Measurements from ENCODE around the gene OR2L13.
"Not testable (repeated sequence)": the region's sequence is repeated elsewhere in the genome, so short reads cannot be mapped to it uniquely, and the experiment has no call there.

The OR2L13 gene, protein sequence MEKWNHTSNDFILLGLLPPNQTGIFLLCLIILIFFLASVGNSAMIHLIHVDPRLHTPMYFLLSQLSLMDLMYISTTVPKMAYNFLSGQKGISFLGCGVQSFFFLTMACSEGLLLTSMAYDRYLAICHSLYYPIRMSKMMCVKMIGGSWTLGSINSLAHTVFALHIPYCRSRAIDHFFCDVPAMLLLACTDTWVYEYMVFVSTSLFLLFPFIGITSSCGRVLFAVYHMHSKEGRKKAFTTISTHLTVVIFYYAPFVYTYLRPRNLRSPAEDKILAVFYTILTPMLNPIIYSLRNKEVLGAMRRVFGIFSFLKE
- total RNA-seq: 0 reads per million in 2 donors

DNA sequence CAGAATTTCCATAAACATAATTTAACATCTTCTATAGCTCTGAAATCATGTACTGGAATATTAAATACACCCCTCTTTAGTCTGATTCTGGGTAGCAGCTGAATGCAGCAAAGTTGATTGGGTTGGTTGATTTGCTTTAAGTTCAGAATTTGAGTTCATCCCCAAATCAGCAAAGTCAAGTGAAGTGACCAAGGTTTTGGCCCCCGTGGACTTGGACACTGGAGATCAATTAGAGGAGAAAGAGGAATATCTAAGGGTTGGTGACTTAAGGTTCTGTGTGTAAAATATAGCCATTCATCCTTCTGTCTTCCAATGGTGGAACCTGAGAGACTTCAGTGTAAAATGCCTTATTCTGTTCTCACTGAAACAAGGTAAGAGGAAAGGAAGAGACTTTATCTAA is at the start of gene OR2L13:
Gene OR2L13 (plus strand): TSS at position 301 of the 400 bp plus-strand sequence. CDS start 4,192 bp downstream, outside the sequence.
- DNase-seq: no peak

DNA sequence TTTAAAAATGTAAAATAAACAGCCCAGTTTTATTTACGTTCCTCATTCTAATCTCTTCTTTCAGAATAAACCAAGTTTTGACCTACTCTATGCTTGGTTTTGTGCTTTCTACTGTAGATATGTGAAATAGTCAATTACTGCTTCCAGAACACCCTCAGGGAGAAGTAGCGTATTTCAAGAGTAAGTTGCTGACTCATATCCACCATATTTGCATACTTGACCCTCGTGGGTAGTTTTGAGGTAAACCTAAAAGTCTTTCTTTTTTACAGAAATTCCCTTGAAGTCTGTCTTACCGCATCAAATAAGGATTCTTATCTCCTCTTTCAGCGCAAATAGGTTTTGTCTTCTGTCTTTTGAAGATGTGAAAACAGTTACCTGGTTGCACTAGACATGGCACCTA is 49.8 kb upstream of the OR2L13 start:
- DNase-seq: no peak

DNA sequence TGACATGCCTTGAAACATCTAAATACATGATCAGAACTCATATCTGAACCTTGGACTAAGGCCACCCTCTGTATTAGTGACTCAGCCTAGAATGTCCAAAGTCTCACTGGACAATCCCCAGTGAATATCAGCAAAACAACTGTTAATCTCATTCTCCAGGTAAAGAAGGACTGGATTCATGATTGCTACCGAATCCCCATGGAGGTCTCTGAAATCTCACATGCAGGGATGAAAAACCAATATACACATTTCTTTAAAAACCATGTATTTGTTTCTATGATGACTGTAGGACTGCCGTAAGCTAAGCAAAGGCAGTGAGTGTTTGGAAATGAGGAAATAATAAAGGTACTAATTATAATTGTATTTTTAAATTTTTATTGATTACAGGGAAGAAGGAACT is 48.4 kb upstream of the OR2L13 start, which contains the start of gene OR2L3:
Gene OR2L3 (plus strand): TSS at position 301 of the 400 bp plus-strand sequence. CDS start 13,846 bp downstream, outside the sequence.
- DNase-seq: no peak

DNA sequence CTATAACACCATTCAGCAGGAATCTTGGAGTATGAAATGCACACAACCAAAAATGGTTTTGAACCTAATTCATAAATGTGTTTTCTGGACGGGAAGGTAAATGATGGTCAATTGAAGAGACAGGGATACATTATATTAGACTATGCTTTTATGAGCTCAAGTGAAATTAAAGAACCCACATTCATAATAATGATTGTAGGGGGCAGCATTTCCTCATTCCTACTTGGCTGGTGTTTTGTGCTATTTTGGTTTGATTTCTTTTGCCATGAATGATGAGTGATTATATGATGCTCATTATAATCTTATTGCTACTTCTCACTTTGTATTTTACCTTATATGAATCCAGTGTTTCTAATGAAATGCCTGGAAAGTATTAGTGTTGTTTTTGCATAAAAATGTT is 48.0 kb upstream of the OR2L13 start:
- no peak for DNase-seq

DNA sequence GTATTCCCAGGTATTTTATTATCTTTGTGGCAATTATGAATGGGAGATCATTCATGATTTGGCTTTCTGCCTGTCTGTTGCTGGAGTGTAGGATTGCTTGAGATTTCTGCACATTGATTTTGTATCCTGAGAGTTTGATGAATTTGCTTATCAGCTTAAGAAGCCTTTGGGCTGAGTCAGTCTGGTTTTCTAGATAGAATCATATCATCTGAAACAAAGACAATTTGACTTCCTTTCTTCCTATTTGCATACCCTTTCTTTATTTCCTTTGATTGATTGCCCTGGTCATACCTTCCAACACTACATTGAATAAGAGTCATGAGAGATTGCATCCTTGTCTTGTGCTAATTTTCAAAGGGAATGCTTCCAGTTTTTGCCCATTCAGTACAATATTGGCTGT is 40.3 kb upstream of the OR2L13 start:
- DNase-seq: no peak

DNA sequence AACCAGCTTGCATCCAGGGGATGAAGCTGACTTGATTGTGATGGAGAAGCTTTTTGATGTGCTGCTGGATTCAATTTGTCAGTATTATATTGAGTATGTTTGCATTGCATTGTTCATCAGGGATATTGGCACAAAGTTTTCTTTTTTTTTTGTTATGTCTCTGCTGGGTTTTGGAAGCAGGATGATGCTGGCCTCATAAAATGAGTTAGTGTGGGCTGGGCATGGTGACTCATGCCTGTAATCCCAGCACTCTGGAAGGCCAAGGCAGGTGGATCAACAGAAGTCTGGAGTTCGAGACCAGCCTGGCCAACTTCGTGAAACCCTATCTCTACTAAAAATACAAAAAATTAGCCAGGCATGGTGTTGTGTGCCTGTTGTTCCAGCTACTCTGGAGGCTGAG is 39.7 kb upstream of the OR2L13 start:
- DNase-seq: no peak

DNA sequence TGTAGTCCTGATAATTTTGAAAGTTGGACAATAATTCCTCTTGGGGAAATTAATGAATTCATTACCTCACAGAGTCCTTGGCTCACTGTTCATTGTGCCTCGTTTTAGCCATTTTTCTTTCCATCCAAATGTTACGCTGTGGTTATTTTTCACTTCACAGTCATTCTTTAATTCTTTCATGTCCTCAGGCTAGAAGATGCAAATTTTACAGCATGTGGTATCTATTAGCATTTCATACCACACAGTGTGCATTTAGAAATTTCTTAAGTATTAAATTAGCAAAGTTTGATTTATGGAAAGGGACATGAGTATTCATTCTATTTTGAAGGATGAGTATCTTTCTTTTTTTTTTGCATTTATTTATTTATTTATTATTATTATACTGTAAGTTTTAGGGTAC is 29.9 kb upstream of the OR2L13 start:
- DNase-seq: no peak

DNA sequence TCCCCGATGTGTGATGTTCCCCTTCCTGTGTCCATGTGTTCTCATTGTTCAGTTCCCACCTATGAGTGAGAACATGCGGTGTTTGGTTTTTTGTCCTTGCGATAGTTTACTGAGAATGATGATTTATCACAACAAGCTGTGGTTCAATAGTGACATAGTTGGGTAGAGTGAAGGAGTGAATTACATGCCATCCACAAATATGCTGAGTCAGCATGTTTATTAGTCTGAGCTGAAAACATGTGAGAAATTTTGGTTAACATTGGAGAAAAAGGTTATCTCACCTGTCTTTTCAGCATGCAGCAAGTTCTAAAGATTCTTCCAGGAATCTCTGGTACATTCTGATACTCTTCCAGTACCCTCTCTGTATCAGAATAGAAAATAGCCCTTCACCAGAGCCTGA is 29.4 kb upstream of the OR2L13 start:
- no peak for DNase-seq

DNA sequence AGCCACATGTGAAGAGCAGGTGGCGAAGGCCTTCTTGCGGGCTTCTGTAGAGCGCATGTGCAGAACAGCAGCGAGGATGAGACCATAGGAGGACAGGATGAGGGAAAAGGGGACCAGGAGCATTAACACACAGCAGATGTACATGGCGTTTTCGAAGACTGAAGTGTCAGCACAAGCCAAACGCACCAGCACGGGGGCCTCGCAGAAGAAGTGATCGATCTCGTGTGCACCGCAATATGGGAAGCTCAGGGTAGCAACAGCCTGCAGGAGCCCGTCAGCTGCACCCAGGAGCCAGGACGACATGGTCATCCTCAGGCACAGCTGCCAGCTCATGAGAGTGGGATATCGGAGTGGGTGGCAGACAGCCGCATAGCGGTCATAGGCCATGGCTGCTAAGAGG is 11.1 kb upstream of the OR2L13 start:
- not testable (repeated sequence) for DNase-seq

DNA sequence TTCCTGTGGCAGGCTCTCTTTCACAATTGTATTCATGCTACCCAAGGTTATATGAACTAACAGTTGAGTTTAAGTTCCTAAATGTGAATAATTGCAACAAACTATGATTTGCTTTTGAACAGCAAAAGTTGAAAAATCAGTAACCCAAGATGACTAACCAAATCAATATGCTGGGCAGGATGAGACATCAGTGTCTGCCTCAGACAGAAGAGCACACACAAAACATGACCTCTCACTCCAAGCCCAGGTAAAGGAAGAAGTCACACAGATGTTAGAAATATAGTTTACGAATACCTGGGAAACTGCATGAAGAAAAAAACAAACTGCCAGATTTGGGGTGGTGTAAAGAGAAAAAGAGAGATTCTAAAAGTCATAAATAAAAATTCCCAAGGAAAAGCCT is 3.5 kb downstream of the OR2L13 start:
- no peak for DNase-seq

DNA sequence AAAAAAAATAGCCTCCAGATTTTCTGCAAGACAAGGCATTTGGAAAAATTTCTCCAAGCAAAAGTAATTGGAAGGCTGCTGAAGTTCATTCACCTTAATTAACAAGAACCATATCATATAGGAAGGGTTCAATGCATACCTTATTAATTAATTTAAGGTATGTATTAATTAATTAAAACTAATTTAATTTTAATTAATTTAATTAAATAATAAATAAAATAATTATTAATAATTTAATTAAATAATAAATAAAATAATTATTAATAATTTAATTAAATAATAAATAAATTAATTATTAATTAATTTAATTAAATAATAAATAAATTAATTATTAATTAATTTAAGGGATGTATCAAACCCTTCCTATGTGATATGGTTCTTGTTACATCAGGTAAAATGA is 7.9 kb downstream of the OR2L13 start:
- DNase-seq: no peak

DNA sequence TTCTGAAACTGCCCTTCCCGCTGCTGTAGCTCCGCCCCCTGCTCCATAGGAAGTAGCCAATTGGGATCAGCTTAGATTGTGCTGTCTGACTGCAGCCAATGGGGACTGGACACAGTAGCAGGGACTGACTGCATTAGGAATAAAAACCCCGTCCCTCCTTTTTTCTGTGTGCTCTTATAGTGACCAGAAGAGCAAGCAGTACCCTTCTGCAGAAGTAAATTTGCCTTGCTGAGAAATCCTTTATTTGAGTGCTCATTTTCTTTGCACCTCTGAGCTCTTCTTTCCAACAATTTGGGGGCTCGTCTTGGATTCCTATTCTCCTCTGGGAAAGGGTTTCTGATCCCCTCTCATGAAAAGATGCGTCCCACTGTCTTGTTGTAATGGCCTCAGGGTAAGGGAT is 16.2 kb downstream of the OR2L13 start:
- no peak for DNase-seq

DNA sequence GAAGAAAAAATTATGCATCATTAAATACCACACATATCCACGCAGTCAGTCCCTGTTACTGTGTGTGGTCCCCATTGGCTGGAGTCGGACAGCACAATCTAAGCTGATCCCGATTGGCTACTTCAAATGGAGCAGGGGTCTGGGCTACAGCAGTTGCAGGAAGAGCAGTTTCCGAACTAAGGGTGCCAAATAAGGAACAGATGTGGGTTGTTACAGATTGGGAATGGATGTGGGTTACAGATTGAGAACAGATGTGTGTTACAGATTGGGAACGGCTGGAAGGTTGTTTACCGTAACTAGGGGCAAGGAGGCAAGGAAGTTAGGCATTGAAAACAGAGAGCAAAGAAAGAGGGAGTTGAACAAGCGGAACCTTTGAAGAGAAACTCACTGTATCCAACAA is 19.9 kb downstream of the OR2L13 start:
- DNase-seq: no peak

DNA sequence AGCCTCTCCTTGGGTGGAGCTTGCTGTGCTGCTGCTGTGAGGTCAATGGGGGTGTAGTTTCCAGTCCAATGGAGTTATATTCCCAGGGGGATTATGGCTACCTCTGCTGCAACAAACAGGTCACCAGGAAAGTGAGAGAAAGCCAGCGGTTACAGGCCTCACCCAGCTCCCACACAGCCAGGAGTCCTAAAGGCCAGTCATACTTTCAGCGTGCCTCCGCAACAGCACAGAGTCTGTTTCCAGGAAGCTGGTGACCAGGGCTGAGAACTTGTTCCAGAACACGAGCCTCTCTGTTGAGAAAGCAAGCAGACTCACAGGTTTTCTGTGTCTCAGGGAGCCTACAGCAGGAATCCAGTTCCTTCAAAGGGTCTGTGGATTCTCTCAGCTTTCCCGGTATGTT is 32.7 kb downstream of the OR2L13 start:
- DNase-seq: no peak

DNA sequence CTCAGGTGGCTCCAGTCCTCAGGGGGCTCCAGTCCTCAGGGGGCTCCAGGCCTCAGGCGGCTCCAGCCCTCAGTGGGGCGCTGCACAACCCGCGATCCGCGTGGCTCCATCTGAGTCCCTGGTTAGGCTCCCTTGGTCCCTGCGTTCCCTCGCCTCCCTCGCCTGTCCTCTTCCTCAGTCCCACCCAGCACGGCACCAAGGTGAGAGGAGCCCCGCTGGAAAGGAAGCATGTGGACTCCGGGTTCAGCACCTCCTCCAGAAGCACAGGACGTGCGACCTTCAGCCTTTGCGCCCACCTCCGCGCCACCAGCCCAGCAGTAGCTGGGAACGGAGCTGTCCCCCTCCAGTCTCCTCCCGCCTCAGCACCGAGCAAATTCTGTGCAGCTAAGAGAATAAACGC is 41.8 kb downstream of the OR2L13 start:
- no peak for DNase-seq

DNA sequence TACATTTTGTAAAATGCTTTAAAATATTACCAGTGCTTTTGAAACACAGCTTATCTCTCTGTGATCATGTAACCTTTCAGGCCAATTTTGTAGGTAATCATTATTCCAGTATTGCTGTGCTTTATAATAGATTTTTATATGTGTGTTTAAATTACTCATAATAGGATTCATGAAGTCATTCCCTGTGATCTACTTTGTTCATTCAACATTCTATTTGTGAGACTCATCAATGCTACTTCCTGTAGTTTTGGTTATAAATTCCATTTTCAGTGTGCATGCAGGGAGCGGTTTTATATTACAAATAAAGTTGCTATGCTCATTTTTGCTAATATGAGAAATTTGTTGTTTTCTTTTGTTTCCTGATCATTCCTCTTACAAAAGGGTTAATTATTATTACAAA is 45.9 kb downstream of the OR2L13 start:
- no peak for DNase-seq

DNA sequence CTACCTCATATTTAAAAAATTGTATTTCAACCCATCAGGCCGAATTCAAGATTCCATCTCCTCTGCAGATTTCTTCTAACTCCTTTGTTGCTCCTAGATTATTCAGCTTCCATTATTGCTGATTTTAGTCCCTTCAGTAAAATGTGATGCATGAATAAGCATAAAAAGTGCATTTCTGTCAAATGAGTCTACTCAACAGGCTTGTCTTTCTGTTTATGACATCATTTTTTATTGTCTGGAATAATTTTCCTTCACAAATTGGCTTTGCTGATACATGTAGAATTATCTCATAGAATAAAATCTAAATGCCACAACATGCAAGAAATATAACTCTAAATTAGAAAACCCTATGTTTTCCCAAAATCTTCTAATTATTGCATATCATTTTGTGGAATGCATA is 48.3 kb downstream of the OR2L13 start:
- DNase-seq: no peak

DNA sequence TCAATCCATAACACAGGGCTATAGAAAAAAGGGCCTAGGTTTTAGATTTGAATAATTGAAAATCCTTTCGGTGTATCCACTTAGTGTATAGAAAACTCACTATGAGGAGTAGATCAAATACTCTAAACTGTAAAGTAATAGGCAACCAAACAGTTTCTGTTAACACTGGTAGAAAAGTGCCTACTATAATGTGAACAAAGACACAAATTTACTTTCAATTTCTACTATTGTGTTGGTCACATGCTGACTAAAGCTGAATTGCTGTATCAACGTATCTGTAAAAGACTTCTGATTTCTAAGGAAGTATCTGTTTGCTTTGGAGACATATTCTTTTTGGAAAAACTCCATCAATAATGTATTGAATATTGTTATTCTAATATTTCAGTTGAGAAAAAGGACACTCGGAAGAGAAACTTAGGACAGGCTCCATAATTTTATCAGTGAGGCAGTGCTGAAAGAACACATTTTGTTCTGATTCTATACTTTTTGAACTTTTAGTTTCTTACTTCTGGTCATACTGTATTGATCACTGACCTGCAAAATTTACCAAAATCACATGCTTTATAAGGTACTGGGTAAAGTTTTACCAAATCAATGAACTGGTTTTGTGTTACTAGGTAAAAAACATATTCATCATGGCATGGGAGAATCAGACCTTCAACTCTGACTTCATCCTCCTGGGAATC is 49.7 kb downstream of the OR2L13 start, which contains the start of gene OR2M5:
Gene OR2M5 (plus strand): TSS at position 636 of the 686 bp plus-strand sequence. CDS start 0 bp downstream, at position 636.
- no peak for DNase-seq
